H1 (cell line): Measurements from ENCODE around the gene TTC28.

Source experiments
- EGR1 ChIP-seq: IDR thresholded peaks from 2 replicates; pipeline ENCODE4 v1.6.1; 2011; ENCODE audit warnings: low read depth, low read length, borderline replicate concordance
- EP300 ChIP-seq, 2 experiments: IDR thresholded peaks; 1 replicate in 1 of 2; 2 replicates in 1 of 2; pipeline ENCODE4 v1.6.1; 2011 to 2012; ENCODE audit warnings: low read depth in 2 of 2, low read length in 2 of 2, mild to moderate bottlenecking in 2 of 2, borderline replicate concordance in 1 of 2, inconsistent platforms in 1 of 2, moderate library complexity in 1 of 2
- POLR2A ChIP-seq, 2 experiments: IDR thresholded peaks; 1 replicate in 1 of 2; 2 replicates in 1 of 2; pipeline ENCODE4 v1.6.1; 2011; ENCODE audit warnings: low read depth in 2 of 2, low read length in 2 of 2, mild to moderate bottlenecking in 2 of 2; ENCODE audit errors: control extremely low read depth in 1 of 2
- RXRA ChIP-seq: IDR thresholded peaks from 2 replicates; pipeline ENCODE4 v1.6.1; 2011; ENCODE audit warnings: low read depth, mild to moderate bottlenecking, low read length, moderate library complexity; ENCODE audit not compliant: insufficient read depth
- TAF1 ChIP-seq: IDR thresholded peaks from 2 replicates; pipeline ENCODE4 v1.6.1; 2011; ENCODE audit warnings: mild to moderate bottlenecking, low read depth, low read length
- TF ChIP-seq, protein P1 (sequence below), 3 experiments: IDR thresholded peaks; 1 replicate in 2 of 3; 2 replicates in 1 of 3; pipeline versions ENCODE4 v1.5.1 to v1.6.1; 2011; ENCODE audit warnings: low read length in 3 of 3, mild to moderate bottlenecking in 3 of 3, inconsistent platforms in 2 of 3, low read depth in 1 of 3, moderate library complexity in 1 of 3; ENCODE audit not compliant: insufficient read depth in 1 of 3; ENCODE audit errors: control extremely low read depth in 1 of 3
- TF ChIP-seq, protein P2 (sequence below): IDR thresholded peaks from 2 replicates; pipeline ENCODE4 v1.6.1; 2012; ENCODE audit warnings: low read length, inconsistent platforms

DNA sequence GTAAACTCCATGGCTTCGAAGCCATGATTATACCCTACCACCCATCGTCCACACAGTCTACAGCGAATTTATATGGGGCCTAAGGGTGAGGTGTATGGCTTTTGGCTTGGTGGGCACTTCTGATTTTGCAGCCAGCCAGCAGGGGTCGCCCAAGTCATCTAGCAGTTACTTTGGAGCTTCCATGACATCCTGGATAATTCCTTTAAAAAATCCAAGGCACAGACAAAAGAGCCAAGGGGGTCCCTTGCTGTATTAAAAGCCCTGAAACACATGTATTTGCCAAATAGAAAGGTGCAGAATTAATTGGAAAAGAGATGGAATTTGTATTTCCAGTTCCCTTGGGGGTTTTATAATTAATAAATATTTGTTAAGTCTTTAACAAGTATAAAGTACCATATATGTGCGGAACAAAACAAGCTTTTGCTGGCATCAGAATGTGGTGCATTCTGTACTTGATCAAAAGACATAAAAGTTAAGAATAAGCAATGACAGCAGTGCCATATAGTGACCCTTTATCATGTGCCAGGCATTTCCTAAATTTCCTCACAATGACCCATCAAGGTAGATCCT is 627.8 kb downstream of the TTC28 start:
- TF ChIP-seq TAF1 (no peak), EGR1 (no peak), EP300 (IDR thresholded peaks at IDR 0.05; ENCODE audit: borderline replicate concordance in 1 of 2, low read depth in 2 of 2, low read length in 2 of 2) (no peak), POLR2A (IDR thresholded peaks at IDR 0.05; ENCODE audit: control extremely low read depth in 1 of 2, low read depth in 2 of 2, low read length in 2 of 2) (no peak), RXRA (no peak)
- TF ChIP-seq, protein P1, sequence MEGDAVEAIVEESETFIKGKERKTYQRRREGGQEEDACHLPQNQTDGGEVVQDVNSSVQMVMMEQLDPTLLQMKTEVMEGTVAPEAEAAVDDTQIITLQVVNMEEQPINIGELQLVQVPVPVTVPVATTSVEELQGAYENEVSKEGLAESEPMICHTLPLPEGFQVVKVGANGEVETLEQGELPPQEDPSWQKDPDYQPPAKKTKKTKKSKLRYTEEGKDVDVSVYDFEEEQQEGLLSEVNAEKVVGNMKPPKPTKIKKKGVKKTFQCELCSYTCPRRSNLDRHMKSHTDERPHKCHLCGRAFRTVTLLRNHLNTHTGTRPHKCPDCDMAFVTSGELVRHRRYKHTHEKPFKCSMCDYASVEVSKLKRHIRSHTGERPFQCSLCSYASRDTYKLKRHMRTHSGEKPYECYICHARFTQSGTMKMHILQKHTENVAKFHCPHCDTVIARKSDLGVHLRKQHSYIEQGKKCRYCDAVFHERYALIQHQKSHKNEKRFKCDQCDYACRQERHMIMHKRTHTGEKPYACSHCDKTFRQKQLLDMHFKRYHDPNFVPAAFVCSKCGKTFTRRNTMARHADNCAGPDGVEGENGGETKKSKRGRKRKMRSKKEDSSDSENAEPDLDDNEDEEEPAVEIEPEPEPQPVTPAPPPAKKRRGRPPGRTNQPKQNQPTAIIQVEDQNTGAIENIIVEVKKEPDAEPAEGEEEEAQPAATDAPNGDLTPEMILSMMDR (IDR thresholded peaks at IDR 0.05; ENCODE audit: control extremely low read depth in 1 of 3, insufficient read depth in 1 of 3, low read depth in 1 of 3, low read length in 3 of 3): peak; percentile 81 to 84 (median 82)
- TF ChIP-seq, protein P2, sequence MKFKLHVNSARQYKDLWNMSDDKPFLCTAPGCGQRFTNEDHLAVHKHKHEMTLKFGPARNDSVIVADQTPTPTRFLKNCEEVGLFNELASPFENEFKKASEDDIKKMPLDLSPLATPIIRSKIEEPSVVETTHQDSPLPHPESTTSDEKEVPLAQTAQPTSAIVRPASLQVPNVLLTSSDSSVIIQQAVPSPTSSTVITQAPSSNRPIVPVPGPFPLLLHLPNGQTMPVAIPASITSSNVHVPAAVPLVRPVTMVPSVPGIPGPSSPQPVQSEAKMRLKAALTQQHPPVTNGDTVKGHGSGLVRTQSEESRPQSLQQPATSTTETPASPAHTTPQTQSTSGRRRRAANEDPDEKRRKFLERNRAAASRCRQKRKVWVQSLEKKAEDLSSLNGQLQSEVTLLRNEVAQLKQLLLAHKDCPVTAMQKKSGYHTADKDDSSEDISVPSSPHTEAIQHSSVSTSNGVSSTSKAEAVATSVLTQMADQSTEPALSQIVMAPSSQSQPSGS: no peak
